Right lobe of liver (tissue), 6 donors: ENCODE results near the gene DECR2. TPM values are rescaled to one million over a fixed set of nuclear protein-coding genes. Genes with fewer than 3 reads are reported as not detected.

Experiments used
- ATAC-seq, 4 donors: fragments of 200-7000 bp; cut with Tn5 transposase; one replicate each; pipeline ENCODE4 v1.9.1; 2020; ENCODE audit warnings: mild to moderate bottlenecking in 4 of 4, moderate library complexity in 4 of 4
- DNase-seq, 3 donors: peaks; one replicate each; pipeline ENCODE4 v3.0.0-alpha.2; 2020
- H3K27ac ChIP-seq, 3 donors: fragments of 200-600 bp; one replicate each; pipeline ENCODE4 v1.8.0; 2022
- H3K27me3 ChIP-seq, 2 donors: fragments of 200-600 bp; one replicate each; pipeline ENCODE4 v1.8.0; 2022
- H3K36me3 ChIP-seq, 4 donors: fragments of 200-600 bp; sonication (generic) in 1 of 4; one replicate each; pipeline versions ENCODE4 v1.5.1 to v1.8.0; 2017 to 2022; ENCODE audit warnings: control low read depth in 1 of 4
- H3K4me1 ChIP-seq, 4 donors: fragments of 200-600 bp; sonication (generic) in 1 of 4; one replicate each; pipeline versions ENCODE4 v1.5.1 to v1.8.0; 2017 to 2022; ENCODE audit warnings: control low read depth in 1 of 4
- H3K4me3 ChIP-seq, 3 donors: fragments of 200-600 bp; one replicate each; pipeline ENCODE4 v1.8.0; 2022
- H3K9me3 ChIP-seq, 4 donors: fragments of 200-600 bp; sonication (generic) in 1 of 4; one replicate each; pipeline versions ENCODE4 v1.5.1 to v1.8.0; 2017 to 2022; ENCODE audit warnings: control low read depth in 1 of 4
- POLR2A ChIP-seq: fragments of 450-650 bp; IDR thresholded peaks from one replicate; pipeline ENCODE4 v1.6.1; 2017; ENCODE audit warnings: antibody characterized with exemption, mild to moderate bottlenecking
- WGBS: methylation state at CpG from one replicate; pipeline ENCODE4 v1.1.6; 2018; ENCODE audit warnings: low coverage, low lambda C conversion rate; ENCODE audit not compliant: insufficient coverage; ENCODE audit errors: missing lambda C conversion rate; 5-methylcytosine and 5-hydroxymethylcytosine counted together
- intact Hi-C, 2 donors: fragments of 100-400 bp; cut with DNase I; formaldehyde crosslinking; loops; one replicate each; pipeline versions ENCODE4 v1.11.2 to v1.14.1; 2022
- total RNA-seq, 6 experiments: library from RNA; depleted of rRNA in 2 of 6; stranded (reverse); fragments of >200 nt in 2 of 6; fragmentation: NEBNext Ultra II Directional in 3 of 6; extraction: Animal tissue kit (Norgen Biotek cat#: 25700) in 3 of 6; gene quantifications; one replicate each; pipeline versions ENCODE4 v1.1.0 to v1.2.4, GENCODE V29; 2016 to 2023
- TF ChIP-seq, protein P1 (sequence below), 4 donors: fragments of 200-600 bp in 3 of 4; fragments of 450-650 bp in 1 of 4; IDR thresholded peaks; one replicate each; pipeline versions ENCODE4 v1.5.1 to v1.8.0; 2016 to 2022; ENCODE audit warnings: antibody characterized with exemption in 4 of 4, mild to moderate bottlenecking in 2 of 4
- donor health status: DM: no; HTN: yes; CAD: no.
- donor health status: DM: no; HTN: no; CAD: no.
- donor health status: DM: no; HTN: no; CAD: no.
- donor health status: DM: no; HTN: yes; CAD: no.
- donor health status: DM: no; HTN: yes; CAD: no.

DECR2 gene
- total RNA-seq, 6 experiments from 2014 or later = 73.6 to 169 (median 97.0) TPM

DNA sequence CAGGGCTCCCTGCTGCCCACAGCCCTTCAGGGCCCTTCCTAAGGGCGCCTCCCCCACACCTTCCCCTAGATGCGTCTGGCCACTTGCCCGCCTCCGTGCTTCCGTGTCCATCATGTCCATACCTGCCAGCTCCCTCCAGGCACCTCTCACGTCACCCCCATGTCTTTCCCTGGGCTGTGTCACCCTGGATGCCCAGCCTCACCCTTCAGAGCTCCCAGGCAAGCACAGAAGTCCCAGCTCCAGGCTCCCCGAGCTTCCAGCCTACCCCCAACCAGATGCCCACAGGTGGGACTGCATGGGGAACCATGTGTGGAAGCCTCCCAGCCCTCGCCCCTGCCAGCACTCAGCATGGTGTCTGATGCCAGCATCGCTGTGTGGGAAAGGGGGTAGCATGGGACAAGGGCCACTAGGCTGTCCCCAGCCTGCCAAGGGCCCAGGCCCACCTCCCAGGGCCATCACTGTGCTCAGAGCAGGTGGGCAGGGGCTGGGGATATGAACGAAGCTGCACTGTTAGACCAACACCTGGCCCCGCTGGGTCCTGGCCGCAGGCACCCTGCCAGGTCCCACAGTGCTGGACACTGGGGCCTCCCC lies 47.3 kb upstream of the DECR2 start:
- peaks cover 0 to 11% (median 2%) of the 10 kb centered on the region in 4 donors for H3K4me1 ChIP-seq
- no peaks in the 10 kb centered on the region for H3K27me3 ChIP-seq
- H3K27ac ChIP-seq = no peak overlapping the region
- WGBS = 95% methylated on average over 6 of the region's 12 CpGs
- peaks cover 0 to 5% (median 0%) of the 10 kb centered on the region in 4 donors for H3K36me3 ChIP-seq
- no peak for ATAC-seq
- DNase-seq = no peak
- intact Hi-C loops = no loop called here
- no peaks in the 10 kb centered on the region for H3K9me3 ChIP-seq
- TF ChIP-seq, protein P1, sequence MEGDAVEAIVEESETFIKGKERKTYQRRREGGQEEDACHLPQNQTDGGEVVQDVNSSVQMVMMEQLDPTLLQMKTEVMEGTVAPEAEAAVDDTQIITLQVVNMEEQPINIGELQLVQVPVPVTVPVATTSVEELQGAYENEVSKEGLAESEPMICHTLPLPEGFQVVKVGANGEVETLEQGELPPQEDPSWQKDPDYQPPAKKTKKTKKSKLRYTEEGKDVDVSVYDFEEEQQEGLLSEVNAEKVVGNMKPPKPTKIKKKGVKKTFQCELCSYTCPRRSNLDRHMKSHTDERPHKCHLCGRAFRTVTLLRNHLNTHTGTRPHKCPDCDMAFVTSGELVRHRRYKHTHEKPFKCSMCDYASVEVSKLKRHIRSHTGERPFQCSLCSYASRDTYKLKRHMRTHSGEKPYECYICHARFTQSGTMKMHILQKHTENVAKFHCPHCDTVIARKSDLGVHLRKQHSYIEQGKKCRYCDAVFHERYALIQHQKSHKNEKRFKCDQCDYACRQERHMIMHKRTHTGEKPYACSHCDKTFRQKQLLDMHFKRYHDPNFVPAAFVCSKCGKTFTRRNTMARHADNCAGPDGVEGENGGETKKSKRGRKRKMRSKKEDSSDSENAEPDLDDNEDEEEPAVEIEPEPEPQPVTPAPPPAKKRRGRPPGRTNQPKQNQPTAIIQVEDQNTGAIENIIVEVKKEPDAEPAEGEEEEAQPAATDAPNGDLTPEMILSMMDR (IDR thresholded peaks at IDR 0.05) = no peak
- no peak for TF ChIP-seq POLR2A
- H3K4me3 ChIP-seq = no peak overlapping the region

DNA sequence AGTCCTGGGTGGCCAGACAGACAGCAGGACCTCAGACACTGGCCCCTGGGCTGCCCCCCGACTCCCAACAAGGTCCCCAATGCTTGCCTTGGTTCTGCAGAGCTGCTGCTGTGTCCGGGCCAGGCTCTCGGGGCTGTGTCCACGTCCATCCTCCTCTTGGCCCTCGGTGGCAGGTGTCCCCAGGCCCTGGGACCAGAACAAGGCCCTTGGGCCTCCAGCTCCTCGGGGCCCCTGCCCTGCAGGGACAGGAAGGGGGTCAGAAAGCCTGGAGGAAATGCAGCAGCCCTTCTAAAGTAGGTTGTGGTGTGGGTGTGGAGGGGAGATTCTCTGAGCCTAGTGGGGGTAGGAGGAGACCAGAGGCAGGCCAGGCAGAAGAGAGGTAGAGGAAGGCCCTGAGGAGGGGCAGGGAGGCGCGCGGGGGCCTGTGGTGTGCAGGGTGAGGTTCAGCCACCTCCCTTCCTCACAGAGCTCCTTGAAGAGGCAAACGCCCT lies 46.7 kb upstream of the DECR2 start:
- intact Hi-C loops = no loop called here
- H3K27me3 ChIP-seq = no peaks in the 10 kb centered on the region
- no peaks in the 10 kb centered on the region for H3K9me3 ChIP-seq
- H3K4me1 ChIP-seq = peaks cover 0 to 11% (median 2%) of the 10 kb centered on the region in 4 donors
- peak in 1 of 3 donors; percentile 51 for DNase-seq
- ATAC-seq = no peak
- H3K4me3 ChIP-seq = no peak overlapping the region
- no peak overlapping the region for H3K27ac ChIP-seq
- H3K36me3 ChIP-seq = peaks cover 0 to 5% (median 0%) of the 10 kb centered on the region in 4 donors
- WGBS = no CpG with 5 or more reads among the region's 10 CpGs
- TF ChIP-seq POLR2A = no peak
- TF ChIP-seq, protein P1 (IDR thresholded peaks at IDR 0.05) = no peak

DNA sequence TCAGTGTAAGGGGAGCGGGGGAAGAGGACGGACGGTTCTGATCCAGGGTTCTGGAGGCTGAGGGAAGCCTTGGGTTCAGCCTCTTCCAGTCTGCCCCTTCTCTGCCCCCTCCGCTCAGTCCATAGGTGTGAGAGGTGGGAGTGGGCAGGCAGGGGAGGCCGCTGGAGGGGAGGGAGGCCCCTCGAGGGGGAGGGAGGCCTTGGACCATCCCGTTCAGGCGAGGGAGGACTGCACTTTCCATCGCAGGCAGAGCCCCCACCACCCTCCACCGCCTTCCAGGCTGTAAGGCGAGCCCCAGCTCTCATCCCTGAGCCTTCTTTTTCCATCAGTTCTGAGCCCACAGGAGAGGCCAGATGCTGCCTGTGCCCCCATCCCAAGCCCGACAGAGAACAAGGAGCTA lies 44.9 kb upstream of the DECR2 start:
- no CpG with 5 or more reads among the region's 12 CpGs for WGBS
- Histone ChIP-seq H3K27me3 (no peaks in the 10 kb centered on the region), H3K27ac (no peak overlapping the region), H3K4me3 (no peak overlapping the region), H3K9me3 (no peaks in the 10 kb centered on the region), H3K36me3 (no peaks in the 10 kb centered on the region), H3K4me1 (peaks cover 0 to 4% (median 2%) of the 10 kb centered on the region in 4 donors)
- ATAC-seq (no peak), DNase-seq (no peak)
- TF ChIP-seq POLR2A = no peak
- TF ChIP-seq, protein P1 (IDR thresholded peaks at IDR 0.05) = no peak
- intact Hi-C loops = no loop called here

DNA sequence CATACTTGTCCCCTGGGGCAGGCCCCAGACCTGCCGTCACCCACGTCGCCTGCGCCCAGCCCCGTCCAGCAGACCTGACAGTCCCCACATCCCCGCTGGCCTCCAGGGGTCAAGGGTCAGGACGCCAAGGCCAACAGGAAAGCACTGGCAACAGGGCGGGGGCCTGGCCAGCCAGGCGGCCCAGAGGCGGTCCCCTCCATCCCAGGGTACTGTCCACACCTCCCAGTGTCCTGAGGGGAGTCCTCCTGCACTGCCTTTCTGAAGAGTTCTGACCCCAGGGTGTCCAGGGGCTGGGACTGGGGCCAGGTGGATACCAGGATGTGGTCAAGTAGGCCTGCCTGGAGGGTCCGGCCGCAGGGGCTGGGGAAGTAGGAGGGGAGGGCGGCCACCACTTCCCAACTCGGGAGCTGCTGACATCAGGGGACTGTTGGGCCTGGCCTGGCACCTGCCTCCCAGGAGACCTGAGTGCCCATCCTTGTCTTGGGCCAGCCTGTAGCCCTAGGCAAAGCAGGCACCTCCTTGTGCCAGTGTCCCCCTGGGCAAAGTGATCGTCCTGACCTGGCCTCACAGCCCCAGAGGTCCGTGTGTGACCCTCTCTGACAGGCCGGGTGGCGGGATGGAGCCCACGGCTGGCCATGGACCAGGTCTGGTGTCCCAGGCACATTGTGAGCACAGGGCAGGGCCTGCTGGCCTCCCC lies 42.5 kb upstream of the DECR2 start:
- 20% methylated on average over 2 of the region's 19 CpGs for WGBS
- H3K36me3 ChIP-seq = no peaks in the 10 kb centered on the region
- intact Hi-C loops = no loop called here
- no peak overlapping the region for H3K4me3 ChIP-seq
- H3K27me3 ChIP-seq = no peaks in the 10 kb centered on the region
- no peaks in the 10 kb centered on the region for H3K9me3 ChIP-seq
- DNase-seq (peak in 1 of 3 donors; percentile 47), ATAC-seq (peak in 2 of 4 donors; percentile 21 to 24)
- TF ChIP-seq, protein P1 (IDR thresholded peaks at IDR 0.05) = no peak
- no peak for TF ChIP-seq POLR2A
- no peaks in the 10 kb centered on the region for H3K4me1 ChIP-seq
- no peak overlapping the region for H3K27ac ChIP-seq
